ENCODE measurements around the gene HPGD.

DNA sequence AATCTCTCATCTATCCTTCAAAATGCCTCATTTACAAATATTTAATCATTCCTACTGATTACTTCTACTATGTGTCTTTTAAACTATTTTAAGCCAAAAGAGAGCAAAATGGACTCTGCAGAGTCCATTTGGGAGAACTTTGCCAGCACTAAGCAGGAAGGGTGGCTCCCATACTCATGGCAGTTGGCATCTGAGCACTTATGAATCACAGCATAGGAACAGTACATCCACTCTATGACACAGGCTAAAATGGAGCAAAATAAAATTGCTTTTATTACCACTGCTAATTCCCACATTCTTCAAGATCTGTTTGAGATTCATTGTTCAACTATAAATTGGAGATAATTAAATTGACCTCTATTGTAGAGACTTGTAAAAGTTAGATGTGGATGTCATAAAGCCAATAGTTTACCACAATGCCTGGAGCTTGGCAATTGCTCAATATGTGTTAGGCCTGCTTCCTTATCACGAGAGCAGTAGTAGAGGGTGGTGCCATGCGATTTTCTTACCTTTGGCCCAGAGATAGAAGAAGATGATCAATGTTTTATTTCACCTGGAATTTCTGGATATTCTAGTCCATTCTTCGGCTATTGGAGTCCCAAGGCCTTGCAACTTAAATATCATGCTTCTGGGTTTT, 19.1 kb downstream of the HPGD start:
- TF ChIP-seq CTCF (IDR thresholded peaks at IDR 0.05) (no peak), EP300 (IDR thresholded peaks at IDR 0.05) (no peak), POLR2A (IDR thresholded peaks at IDR 0.05) (no peak)
